Stimulated activated CD4-positive, alpha-beta T cell treated with anti-CD3 and anti-CD28 coated beads, Interleukin-1b, Interleukin-23, amount 100 ng/mL, for 1 hour (primary cell): ENCODE results near the gene CTNNA2.

Experiments
- DNase-seq, 2 donors: peaks; one replicate each; pipeline ENCODE4 v3.0.0-alpha.2; 2020; ENCODE audit warnings: low read depth in 2 of 2

CTNNA2 gene

DNA sequence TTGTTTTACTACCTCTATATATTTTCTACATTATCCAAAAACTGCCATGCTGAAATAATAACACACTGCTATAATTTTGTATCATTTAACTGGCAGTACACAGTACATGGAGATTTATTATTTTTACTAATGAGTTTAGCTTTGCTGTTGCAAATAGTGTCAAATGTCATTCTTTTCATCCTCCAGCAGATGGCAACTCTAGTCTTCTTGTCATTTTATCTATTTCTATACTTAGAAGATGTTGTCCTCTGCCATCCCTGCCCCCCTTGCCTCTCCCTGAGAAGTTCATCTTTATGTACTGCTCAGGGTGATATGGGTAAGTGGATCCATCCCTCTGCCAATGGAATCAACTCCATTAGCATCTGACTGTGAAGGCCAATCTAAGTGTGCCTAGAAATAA, 813.4 kb downstream of the CTNNA2 start:
- DNase-seq = no peak

DNA sequence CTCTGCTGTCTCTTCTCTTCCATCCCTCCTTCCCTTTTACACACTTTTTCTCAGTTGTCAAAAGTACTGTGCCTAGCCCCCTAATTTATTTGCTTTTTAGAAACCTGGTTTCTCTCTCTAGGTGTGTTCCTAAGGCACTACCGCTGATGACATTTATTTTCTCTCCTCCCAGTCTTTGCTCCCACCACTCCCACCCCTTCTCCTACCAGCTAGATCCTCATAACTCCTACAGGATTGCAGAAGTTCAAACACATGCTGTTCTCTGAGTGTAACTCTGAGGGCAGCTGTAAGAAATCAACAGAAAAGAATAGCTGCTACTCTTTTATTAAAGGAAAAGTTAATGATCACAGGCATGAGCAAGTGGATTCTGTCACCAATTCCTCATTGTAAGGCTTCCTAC, 814.0 kb downstream of the CTNNA2 start:
- DNase-seq = no peak

DNA sequence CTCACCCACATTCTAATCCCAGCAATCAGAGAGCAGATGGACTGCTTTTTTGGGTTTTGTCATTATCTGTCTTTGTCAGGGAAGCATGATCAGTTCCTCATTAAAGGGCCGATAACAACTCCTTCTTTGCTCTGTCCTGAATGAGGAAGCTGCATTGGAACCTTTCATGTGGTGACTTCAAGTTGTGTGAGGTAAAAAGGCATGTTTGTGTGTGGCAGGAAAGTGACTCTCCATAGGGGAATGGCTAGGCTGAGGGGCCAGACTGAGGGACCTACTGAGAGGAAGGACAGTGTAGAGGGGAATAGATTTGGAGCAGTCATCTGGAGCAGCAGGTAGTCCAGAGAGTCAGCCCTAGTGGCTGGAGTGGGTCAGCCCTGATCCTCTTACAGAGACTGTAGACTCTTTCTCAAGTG, 815.3 kb downstream of the CTNNA2 start:
- DNase-seq = no peak

DNA sequence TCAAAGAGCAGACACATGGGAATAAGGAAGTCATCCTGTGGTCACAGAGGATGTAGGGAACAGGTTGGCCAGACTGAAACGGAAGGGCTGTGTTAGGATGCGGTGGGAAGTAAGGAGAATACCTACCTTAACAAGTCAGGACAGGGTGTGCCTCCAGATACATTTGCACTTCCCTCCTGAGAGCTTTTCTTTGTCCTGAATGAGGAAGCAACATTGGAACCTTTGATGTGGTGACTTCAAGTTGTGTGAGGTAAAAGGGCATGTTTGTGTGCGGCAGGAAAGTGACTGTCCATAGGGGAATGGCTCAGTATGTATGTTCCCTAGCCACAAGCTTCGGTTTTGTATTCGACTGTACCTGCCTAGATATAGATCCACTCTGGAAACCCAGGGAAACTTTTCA, 816.6 kb downstream of the CTNNA2 start:
- DNase-seq = no peak

DNA sequence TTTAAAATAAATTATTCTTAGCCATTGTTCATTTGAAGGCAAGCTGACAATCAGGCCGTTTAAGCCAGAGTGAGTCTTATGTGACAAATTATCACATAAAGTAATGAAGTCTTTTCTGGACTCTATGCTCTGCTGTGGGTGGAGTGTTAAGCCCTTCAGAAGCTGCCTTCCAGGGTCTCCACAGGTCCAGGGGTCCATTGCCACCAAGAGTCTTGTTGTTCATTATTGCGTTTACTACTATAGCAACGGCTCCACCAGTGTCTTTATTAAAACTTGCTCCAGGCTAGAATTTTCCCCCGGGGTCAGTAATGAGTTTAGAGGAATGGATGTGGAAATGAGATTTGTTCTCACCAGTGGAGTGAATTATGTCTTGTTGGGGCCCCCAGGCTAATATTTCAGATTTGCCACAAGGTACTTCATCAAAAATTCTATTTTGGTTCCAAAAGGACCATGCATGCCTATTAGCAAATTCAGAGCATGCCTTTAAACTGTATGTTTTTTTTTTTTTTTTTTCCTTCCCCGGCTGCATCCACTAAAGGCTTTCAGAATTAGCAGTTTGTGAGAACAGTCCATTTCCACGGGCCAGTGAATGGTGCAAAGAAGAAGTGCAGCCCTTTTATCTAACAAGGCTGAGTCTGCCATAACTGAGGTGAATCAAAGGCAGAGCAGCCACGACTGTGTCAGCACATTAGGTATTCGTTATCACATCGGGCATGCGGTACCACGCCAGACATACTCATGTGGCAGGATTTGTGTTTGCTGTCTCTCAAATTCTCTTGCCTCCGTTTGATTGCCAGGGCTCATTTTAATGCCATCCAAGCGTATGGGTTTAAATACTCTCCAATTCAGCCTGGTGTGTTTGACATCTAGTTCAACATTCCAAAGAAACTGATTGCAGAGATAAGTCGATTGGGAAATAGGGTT, 817.9 kb downstream of the CTNNA2 start:
- no peak for DNase-seq

DNA sequence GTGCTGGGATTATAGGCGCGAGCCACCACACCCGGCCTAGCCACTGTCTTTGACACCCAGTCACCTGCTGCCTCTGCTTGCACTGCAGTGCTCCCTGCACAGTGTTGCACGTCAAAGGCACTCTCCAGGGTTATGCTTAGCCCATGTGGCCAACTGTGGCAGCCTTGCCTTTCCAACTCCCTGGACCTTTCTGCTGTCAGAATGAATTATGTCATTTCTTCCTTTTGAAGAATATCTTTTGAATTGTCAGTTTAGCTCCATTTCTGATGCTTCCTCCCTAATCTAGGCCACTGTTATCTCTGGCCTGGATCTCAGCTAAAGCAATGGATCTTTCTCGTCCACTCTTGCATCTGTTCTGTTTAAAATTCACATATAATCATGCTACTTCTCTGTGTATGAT, 821.0 kb downstream of the CTNNA2 start:
- no peak for DNase-seq

DNA sequence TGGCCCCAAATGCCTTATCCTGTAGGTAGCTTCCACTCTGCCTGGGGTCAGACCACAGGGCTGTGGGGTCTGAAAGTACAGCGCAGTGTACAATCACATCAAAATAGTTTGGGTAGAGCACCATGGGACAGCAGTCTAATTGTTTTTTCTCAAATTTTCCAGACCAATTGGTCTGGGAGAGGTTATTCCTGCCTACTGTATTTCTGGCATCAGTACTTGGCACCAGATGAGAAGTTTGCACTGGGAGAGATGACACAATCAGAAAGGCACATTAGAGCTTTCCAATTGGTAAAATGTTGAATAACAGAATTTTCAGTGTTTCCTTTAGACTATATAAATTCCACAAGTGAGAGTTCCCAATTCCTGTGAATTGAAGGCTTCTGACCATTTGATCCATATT, 822.6 kb downstream of the CTNNA2 start:
- DNase-seq = no peak

DNA sequence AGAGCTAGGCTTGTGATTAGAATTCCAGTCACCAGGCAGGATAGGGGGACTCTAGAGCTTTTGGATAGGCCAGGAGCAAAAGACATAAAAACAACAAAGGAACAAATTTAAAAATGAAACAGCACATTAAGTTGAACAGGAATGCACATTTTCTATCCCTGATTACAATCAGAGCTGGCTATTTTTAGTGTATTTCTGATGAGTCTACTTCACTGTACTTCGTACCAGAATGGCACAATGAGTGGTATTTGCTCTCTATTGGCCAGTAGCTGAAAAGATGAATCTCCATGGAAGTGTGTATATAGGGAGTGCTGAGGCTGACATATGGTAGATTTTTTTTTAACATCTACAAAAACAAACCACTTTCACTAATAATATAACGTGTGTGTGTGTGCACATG, 825.9 kb downstream of the CTNNA2 start:
- DNase-seq = no peak

DNA sequence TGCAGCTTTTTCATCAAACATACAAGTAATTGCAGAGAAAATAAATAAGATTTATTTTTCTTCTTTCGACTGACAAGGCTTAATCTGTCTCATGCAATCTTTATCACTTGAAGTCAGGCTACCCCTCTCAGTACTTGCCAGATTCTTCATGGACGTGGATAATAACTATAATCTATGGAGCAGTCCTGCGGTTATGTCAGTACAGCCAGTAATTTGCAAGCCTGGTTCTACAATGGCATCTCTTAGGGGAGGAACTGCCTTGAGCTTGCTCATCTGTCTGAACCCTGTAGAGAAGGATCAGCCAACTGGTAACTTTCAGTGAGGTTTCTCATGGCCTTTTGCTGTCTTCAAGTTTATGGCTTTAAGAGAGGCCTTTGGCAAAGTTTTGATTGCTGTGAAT, 827.2 kb downstream of the CTNNA2 start:
- DNase-seq = no peak

DNA sequence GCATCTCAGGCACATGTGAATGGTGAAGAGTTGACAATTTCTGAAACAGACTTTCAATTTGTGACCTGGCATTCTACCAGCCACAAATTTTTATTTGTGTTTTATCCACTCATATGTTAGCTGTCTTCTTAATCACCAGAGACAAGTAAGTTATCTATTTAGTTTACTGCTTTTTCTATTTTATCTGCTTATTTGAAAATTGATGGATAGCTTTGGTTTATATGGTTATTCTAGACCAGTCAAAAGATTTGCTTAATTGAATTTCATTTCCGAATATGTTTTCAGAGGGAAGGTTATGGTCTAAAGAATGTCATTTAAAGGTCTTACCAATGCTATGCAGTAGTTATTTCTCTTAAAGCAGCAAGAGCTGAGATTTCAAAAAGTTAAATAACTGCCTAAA, 835.2 kb downstream of the CTNNA2 start:
- no peak for DNase-seq

DNA sequence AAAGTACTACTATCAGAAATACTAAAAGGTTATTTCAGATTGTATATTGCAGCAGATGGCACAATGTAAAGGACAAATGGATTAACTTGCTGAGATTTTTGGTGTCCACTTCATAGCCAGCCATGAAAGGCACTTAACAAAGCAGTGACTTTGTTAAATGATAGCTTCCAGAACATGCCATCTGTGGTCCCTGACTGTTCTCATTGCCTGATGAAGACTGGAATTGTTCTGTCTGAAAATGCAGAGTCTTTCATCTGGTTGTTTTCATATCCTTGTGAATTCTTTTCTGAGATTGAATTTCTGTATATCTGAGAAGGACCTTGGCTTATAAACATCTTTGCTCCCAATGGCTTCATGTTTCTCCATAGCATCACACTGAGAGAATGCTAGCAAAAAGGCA, 836.1 kb downstream of the CTNNA2 start:
- no peak for DNase-seq

DNA sequence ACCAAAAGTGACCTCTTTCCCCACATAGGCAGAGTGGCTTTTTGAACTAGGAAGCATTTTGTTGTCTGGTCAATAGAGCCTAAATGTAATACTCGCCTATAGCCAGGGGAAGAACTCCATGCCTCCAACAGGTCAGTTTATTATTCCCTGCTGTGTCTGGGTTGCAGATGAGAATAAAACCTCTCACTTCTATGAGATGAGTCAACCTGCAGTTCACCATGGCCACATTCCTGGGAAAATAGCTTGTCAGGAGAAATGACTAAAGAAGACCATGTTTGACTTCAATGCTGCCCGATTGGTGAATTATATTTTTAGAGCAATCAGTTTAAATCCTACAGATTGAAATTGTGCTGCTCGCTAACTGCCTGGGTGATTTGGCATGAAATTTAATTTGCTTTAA, 838.4 kb downstream of the CTNNA2 start:
- DNase-seq = no peak

DNA sequence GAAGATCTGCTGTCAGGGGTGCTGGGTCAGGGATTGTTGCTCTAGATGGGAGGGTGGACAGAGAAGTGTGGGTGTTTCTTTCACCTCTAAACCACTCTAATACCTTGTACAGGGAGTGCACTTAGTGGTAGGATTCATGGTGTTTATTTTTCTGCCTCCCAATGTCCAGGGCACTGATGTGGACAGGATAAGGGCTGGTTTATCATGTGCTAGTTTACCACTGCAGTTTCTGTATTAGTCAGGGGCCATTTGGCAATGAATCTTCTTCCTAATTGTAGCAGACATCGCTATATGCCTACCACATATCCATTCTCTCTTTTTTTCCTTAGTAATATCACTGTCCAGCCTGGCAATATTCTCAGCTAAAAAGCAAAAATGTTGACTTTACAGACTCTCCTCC, 842.0 kb downstream of the CTNNA2 start:
- no peak for DNase-seq

DNA sequence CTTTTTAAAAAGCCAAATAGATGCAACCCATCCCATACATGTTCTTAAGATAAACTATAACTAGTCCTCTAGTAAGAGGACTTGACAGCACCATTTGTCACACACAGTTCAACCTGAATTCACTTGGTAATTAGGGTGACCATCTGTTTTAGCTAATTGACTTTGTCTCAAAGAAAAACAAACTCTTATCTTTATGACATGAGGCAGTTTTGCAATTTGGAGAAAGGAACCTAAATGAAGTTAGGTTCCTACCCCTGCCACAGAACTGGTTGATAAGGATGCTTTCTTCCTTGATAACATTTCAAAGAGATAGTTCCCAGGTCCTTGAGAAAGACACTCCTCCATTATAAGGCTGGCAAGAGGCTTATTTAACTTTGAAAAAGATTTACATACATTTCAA, 849.1 kb downstream of the CTNNA2 start:
- DNase-seq = no peak

DNA sequence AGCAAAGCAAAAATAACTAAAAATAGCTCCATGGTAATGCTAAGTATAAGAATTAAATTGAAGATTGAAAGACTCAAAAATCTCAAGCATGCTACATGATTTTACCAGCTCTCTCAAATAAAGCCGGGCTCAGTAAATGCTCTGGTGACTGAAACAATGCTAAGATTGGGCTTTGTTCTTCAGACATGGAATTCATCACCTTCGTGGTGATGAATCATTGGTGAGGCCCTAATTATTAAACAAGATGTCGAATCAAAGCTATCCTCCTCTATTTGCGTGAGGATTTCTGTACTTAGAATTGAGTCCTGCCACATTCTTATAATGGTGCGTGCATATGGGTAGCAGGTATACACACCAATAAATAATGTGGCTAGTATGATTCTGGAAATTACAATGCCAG, 850.5 kb downstream of the CTNNA2 start:
- DNase-seq = no peak

DNA sequence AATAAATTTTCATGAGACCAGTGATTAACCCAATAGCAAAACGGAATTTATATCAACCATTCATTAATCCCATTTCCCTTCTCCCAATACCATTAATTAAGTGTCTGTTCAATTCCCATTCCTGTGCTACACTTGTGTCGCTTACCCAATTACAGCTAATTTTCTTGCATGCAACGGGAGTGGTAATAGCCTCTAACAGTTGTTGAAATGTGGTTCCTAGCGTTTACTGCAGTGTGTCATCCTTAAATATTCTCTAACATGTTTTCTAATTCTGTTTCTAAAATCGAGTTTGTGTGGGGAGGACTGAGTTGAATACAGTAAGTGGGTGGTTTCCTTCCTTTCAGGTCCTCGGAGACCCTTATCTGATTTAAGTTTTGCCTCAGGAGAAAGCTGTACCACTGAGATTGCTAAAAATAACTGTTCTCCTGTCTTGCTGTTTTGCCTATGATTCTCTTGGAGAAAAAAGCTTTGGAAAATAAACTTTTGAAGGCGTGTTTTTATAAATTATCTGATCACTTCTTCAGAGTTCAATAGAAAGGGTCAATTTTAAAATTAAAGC, 851.0 kb downstream of the CTNNA2 start:
- DNase-seq = no peak

DNA sequence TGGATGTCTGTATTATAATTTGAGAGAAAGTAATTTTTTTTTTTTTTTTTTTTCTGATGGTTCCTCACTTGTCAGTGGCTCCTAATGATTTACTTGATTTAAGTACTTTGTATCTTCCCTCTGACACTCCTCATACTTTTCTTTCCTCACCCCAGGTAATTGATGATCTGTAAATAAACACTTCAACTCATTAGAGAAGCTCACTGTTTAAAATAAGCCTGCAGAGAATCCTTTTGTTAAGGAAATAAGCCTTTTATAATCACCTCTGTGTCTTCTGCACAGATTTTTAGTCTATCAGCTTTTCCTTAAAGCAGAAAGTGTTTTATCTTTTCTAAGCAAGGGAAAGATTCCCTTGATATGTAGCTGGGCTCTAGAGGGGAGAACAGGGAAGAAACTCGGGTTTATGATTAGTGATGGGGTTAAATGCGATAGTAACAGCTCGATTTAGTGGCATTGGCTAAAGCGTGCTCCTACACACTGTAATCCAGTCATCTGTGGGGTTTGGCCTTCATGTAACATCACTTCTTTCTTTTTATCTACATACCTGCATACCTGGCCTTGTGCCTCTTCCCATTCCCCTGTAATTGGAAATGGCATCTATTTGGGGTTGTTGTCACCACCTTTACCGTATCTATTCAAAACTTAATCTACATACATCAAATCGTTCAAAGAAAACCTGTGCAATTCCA, 851.8 kb downstream of the CTNNA2 start:
- no peak for DNase-seq

DNA sequence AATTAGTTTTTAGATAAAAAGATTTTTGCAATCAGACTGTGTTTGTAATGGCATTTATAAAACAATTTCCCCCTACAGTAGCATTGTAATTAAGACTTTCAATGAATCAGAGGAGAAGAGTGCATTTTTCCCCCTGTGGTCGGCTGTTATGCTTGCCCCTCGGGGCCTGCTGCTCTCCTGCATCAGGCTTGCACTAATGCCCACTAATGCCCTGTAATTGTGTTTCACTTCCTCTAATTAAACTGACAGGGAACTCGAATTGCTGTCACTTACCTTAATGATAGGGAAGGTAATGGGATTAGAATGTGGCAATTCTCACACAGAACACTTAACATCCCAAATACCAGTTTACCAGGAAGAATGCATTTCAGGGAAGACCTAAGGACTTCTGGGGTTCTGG, 852.9 kb downstream of the CTNNA2 start:
- DNase-seq = no peak

DNA sequence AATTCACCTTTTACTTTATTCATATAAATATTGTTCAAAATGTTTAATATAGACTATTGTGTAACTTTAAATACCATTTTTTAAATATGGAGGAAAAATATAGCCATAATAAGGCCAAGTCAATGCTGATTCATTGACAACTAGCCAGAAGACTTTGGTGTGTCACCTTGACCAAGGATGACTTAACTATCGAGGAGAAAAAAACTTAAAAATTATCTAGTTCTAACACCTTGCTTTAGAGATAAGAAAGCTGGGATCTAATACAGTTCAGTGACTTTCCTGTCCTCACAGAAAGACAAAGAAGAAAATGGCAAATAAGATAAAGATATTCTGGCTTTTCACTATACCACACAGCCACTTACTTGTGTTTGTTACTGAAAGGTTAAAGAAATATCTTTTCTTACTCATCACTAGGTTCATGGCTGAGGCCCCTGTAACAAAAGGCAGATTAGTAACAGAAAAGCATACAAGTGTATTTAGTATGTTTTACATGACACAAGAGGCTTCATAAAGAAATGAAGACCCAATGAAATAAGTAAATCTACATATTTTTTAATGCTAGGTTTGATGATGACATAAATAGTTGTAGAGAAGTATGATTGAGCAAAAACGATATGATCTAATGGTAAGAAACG, 857.6 kb downstream of the CTNNA2 start:
- DNase-seq = no peak

DNA sequence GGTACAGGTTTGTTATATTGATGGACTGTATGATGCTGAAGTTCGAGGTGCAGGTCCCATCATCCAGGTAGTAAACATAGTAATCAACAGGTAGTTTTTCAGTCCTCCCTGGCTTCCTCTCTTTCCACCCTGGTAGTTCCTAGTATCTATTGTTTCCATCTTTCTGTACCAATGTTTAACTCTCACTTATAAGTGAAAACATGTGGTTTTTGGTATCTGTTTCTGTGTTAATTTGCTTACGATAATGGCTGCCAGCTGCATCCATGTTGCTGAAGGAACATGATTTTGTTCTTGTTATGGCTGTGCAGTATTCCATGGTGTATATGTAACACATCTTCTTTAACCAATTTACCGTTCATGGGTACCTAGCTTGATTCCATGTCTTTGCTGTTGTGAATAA, 861.3 kb downstream of the CTNNA2 start:
- DNase-seq = no peak

DNA sequence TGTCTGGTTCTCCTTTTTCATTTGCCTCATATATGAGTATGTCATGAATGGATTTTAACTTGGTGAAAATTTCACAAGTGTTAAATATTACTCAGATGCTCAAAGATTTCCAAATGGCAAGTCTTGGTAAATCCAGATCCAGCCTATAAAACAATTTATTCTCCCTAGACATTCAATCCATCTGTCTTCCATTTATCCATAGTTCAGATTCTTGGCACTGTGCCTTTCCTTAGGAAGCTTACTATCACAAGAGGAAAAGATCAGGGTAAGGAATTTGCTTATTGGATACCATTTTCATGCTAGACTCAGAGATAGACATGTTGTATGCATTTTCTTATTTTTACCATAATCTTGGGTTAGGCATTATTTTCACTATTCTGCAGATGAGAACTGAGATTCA, 864.2 kb downstream of the CTNNA2 start:
- DNase-seq = no peak

DNA sequence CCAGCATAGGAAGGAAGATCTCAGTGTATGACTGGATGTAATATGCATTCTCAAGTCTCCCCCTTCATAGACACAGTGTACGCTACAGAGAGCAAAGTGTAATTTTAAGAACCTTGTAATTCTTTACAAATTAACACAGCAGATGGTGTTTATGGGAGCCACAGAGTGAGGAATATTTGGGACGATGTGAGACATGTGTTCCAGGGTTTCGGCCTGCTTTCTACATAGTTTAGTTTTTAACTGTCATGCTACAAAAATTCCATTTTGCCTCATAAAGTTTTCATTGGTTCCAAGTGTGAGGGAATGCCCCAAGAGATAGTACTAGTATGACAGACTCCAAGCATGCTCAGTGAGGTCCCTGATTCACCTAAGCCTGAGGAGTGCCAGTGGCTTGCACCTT, 867.9 kb downstream of the CTNNA2 start:
- DNase-seq = no peak

DNA sequence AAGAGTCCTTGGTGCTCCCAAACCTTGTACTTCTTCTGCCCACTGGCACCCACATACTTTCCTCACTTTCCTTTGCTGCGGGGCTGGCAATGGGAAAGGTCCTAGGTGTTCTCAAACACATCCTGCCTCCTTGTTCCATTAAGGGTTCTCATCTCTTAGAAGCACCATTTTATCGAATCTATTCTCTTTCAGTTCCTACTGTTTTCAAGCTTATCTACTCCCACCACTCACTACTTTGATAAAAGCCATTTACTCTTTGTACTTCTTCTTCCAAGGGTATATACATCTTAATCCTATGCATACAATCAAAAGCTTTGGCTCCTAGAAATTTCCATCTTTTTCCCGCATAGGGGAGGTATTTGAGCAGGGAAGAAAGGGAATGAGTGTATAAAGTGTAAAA, 868.8 kb downstream of the CTNNA2 start:
- no peak for DNase-seq
